Mammary epithelial cell (primary cell): ENCODE results near the gene ANO4.

ENCODE experiments used
- EZH2 ChIP-seq: IDR thresholded peaks from 2 replicates; pipeline ENCODE4 v1.6.1; 2012; ENCODE audit warnings: low read length, inconsistent platforms, borderline replicate concordance
- TF ChIP-seq, protein P1 (sequence below), 2 donors: IDR thresholded peaks in 1 of 2; conservative IDR thresholded peaks in 1 of 2; 2 replicates each; pipeline ENCODE4 v1.5.1; 2011 to 2012; ENCODE audit warnings: inconsistent platforms in 2 of 2, low read length in 2 of 2, mild to moderate bottlenecking in 2 of 2, control low read depth in 1 of 2, low read depth in 1 of 2; ENCODE audit not compliant: insufficient read depth in 1 of 2; ENCODE audit errors: extremely low read depth in 1 of 2

DNA sequence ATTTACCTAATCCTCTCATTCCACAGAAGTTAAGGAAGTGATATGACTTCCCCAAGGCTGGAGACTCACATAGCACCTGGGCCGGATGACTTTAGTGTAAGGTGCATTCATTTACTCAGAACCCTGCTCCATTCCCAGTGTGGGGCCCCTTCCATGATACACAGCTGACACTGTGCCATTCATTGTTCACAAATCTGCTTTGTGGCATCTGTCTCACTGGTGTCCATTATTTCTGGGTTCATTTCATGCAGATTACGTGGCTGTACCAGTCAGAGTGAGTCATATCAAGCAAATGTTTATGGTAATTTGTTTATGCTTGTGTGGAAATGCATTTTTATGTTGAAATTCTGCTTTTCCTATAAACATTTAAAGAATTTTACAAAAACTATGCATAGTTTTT is 5.2 kb downstream of the ANO4 start:
- TF ChIP-seq, protein P1, sequence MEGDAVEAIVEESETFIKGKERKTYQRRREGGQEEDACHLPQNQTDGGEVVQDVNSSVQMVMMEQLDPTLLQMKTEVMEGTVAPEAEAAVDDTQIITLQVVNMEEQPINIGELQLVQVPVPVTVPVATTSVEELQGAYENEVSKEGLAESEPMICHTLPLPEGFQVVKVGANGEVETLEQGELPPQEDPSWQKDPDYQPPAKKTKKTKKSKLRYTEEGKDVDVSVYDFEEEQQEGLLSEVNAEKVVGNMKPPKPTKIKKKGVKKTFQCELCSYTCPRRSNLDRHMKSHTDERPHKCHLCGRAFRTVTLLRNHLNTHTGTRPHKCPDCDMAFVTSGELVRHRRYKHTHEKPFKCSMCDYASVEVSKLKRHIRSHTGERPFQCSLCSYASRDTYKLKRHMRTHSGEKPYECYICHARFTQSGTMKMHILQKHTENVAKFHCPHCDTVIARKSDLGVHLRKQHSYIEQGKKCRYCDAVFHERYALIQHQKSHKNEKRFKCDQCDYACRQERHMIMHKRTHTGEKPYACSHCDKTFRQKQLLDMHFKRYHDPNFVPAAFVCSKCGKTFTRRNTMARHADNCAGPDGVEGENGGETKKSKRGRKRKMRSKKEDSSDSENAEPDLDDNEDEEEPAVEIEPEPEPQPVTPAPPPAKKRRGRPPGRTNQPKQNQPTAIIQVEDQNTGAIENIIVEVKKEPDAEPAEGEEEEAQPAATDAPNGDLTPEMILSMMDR (conservative IDR thresholded peaks at IDR 0.05 in 1 of 2, IDR thresholded peaks at IDR 0.05 in 1 of 2; ENCODE audit: extremely low read depth in 1 of 2, insufficient read depth in 1 of 2, low read depth in 1 of 2, low read length in 2 of 2) = no peak
- TF ChIP-seq EZH2 = no peak
